NCI-H510A (cell line): ENCODE measurements around the gene RAB7B.

Experiments
- DNase-seq: peaks from one replicate; lab custom pipeline; 2025; lab: John Stamatoyannopoulos, UW

RAB7B gene

GRCh38 chr1:205948886-205949285, 54.3 kb downstream of the RAB7B start:
- DNase-seq: no peak

- DNase-seq: no peak
Observed at GRCh38 chr1:205948039-205948438, 55.2 kb downstream of the RAB7B start.

- DNase-seq: no peak
Observed at GRCh38 chr1:205947024-205947423, 56.2 kb downstream of the RAB7B start.

GRCh38 chr1:205945069-205945468, 58.1 kb downstream of the RAB7B start:
- no peak for DNase-seq

GRCh38 chr1:205944525-205944924, 58.7 kb downstream of the RAB7B start:
- DNase-seq: no peak

GRCh38 chr1:205943245-205943644, 60.0 kb downstream of the RAB7B start, which contains the start of gene SLC26A9:
Gene SLC26A9, minus strand, starts transcription at chr1:205943456. Its CDS starts 7,636 bp downstream, at chr1:205935820.
- DNase-seq: no peak

- DNase-seq: no peak
Observed at GRCh38 chr1:205942631-205943159, 60.5 kb downstream of the RAB7B start.

- DNase-seq: no peak
Observed at GRCh38 chr1:205940710-205941109, 62.5 kb downstream of the RAB7B start.

GRCh38 chr1:205939690-205940330, 63.4 kb downstream of the RAB7B start:
- peak; percentile 90 for DNase-seq

- no peak for DNase-seq
Observed at GRCh38 chr1:205938682-205939081, 64.5 kb downstream of the RAB7B start.

- no peak for DNase-seq
Observed at GRCh38 chr1:205936846-205937586, 66.2 kb downstream of the RAB7B start.

GRCh38 chr1:205936311-205936710, 66.9 kb downstream of the RAB7B start:
- DNase-seq: no peak

GRCh38 chr1:205935869-205936268, 67.3 kb downstream of the RAB7B start:
- DNase-seq: no peak

- peak; percentile 71 for DNase-seq
Observed at GRCh38 chr1:205934788-205935187, 68.4 kb downstream of the RAB7B start.

GRCh38 chr1:205933671-205934618, 69.2 kb downstream of the RAB7B start:
- DNase-seq: no peak

- no peak for DNase-seq
Observed at GRCh38 chr1:205932776-205933175, 70.4 kb downstream of the RAB7B start.

GRCh38 chr1:205930799-205931281, 72.4 kb downstream of the RAB7B start:
- no peak for DNase-seq

- DNase-seq: no peak
Observed at GRCh38 chr1:205930195-205930577, 73.0 kb downstream of the RAB7B start.

- no peak for DNase-seq
Observed at GRCh38 chr1:205929496-205930194, 73.5 kb downstream of the RAB7B start.

- DNase-seq: no peak
Observed at GRCh38 chr1:205928317-205928716, 74.9 kb downstream of the RAB7B start.

- no peak for DNase-seq
Observed at GRCh38 chr1:205927676-205928075, 75.5 kb downstream of the RAB7B start.
